A549 (cell line): ENCODE measurements around the gene COL8A1. TPM values are rescaled to one million over a fixed set of nuclear protein-coding genes. Genes with fewer than 3 reads are reported as not detected.

Source experiments
- ATAC-seq, 2 experiments: fragments of 200-7000 bp in 1 of 2; fragments of >200 bp in 1 of 2; cut with Nextera tagmentation in 1 of 2; cut with Tn5 transposase in 1 of 2; 3 replicates each; pipeline versions ENCODE4 v1.8.0 to v1.9.1; 2018 to 2020; ENCODE audit warnings: mild to moderate bottlenecking in 1 of 2, moderate library complexity in 1 of 2
- CTCF ChIA-PET: fragments of 300-600 bp; sonication (Branson Sonifier 250); formaldehyde crosslinking; extraction: SDS; loops from one replicate; lab custom pipeline; 2021; ENCODE audit warnings: antibody characterized with exemption, inconsistent platforms; lab: Yijun Ruan, JAX
- POLR2A ChIA-PET: fragments of 350-600 bp; formaldehyde crosslinking; extraction: SDS; loops from one replicate; lab custom pipeline; 2021; ENCODE audit warnings: antibody characterized with exemption, inconsistent platforms; lab: Yijun Ruan, JAX
- DNase-seq, 2 experiments: peaks; one replicate each; pipeline versions ENCODE4 v3.0.0 to v3.0.0-alpha.2; 2011 to 2016; ENCODE audit warnings: low read depth in 1 of 2, low spot score in 1 of 2
- FAIRE-seq: peaks from 2 replicates; lab custom pipeline; 2011; peaks lifted over from hg19 to GRCh38; lab: Jason Lieb, UNC
- H3K27ac ChIP-seq, 2 experiments: fragments of >200 bp; sonication (Bioruptor Twin); formaldehyde crosslinking; 3 replicates each; pipeline ENCODE4 v1.5.1; 2016 to 2017
- H3K4me1 ChIP-seq: fragments of >200 bp; sonication (Bioruptor Twin); formaldehyde crosslinking; 3 replicates; pipeline ENCODE4 v1.6.1; 2016
- H3K4me2 ChIP-seq: fragments of >200 bp; sonication (Bioruptor Twin); formaldehyde crosslinking; 3 replicates; pipeline ENCODE4 v1.6.1; 2016
- H3K4me3 ChIP-seq: fragments of >200 bp; sonication (Bioruptor Twin); formaldehyde crosslinking; 3 replicates; pipeline ENCODE4 v1.5.1; 2016
- H3K9me3 ChIP-seq: fragments of >200 bp; sonication (Bioruptor Twin); formaldehyde crosslinking; 3 replicates; pipeline ENCODE4 v1.6.1; 2016
- CEBPB ChIP-seq, 2 experiments: fragments of >200 bp in 1 of 2; sonication (Bioruptor Twin) in 1 of 2; formaldehyde crosslinking in 1 of 2; IDR thresholded peaks; 2 replicates each; pipeline ENCODE4 v1.6.1; 2012 to 2016
- CHD2 ChIP-seq: fragments of 150-350 bp; IDR thresholded peaks from 2 replicates; pipeline ENCODE4 v1.6.1; 2014; ENCODE audit warnings: low read length; ENCODE audit not compliant: partially characterized antibody
- E2F6 ChIP-seq: IDR thresholded peaks from 2 replicates; pipeline ENCODE4 v1.6.1; 2012; ENCODE audit warnings: low read depth, borderline replicate concordance
- EHF ChIP-seq: fragments of 250-450 bp; sonication (Bioruptor Pico); IDR thresholded peaks from 2 replicates; pipeline ENCODE4 v1.5.0; 2020; ENCODE audit warnings: mild to moderate bottlenecking
- EHMT2 ChIP-seq: fragments of 200-600 bp; sonication (generic); IDR thresholded peaks from 2 replicates; pipeline ENCODE4 v1.6.1; 2016; ENCODE audit warnings: antibody characterized with exemption, low read depth, mild to moderate bottlenecking, moderate library complexity
- FOSL2 ChIP-seq, 2 experiments: fragments of 450-650 bp in 1 of 2; fragments of >200 bp in 1 of 2; sonication (Bioruptor Twin) in 1 of 2; formaldehyde crosslinking; IDR thresholded peaks; 2 replicates each; pipeline versions ENCODE4 v1.5.0 to v1.6.1; 2016 to 2020; ENCODE audit warnings: mild to moderate bottlenecking in 1 of 2, moderate library complexity in 1 of 2
- FOXS1 ChIP-seq: fragments of 250-450 bp; sonication (Bioruptor Pico); IDR thresholded peaks from 2 replicates; pipeline ENCODE4 v1.5.0; 2020; ENCODE audit warnings: mild to moderate bottlenecking, moderate library complexity
- GATA3 ChIP-seq: IDR thresholded peaks from 2 replicates; pipeline ENCODE4 v1.6.1; 2012; ENCODE audit warnings: borderline replicate concordance
- HMGXB4 ChIP-seq: fragments of 250-450 bp; sonication (Bioruptor Pico); IDR thresholded peaks from 2 replicates; pipeline ENCODE4 v1.5.0; 2021; ENCODE audit warnings: mild to moderate bottlenecking, moderate library complexity, borderline replicate concordance
- HOXA7 ChIP-seq: fragments of 250-450 bp; sonication (Bioruptor Pico); IDR thresholded peaks from 2 replicates; pipeline ENCODE4 v1.5.0; 2020; ENCODE audit warnings: mild to moderate bottlenecking, moderate library complexity
- HOXB5 ChIP-seq: fragments of 250-450 bp; sonication (Bioruptor Pico); IDR thresholded peaks from 2 replicates; pipeline ENCODE4 v1.5.0; 2020; ENCODE audit warnings: mild to moderate bottlenecking, moderate library complexity
- KDM1A ChIP-seq: fragments of 200-600 bp; sonication (generic); IDR thresholded peaks from 2 replicates; pipeline ENCODE4 v1.6.1; 2016; ENCODE audit warnings: low read depth, mild to moderate bottlenecking
- NFE2L2 ChIP-seq: fragments of 150-350 bp; conservative IDR thresholded peaks from 2 replicates; pipeline ENCODE4 v1.6.1; 2014; ENCODE audit warnings: low read length
- NPAS2 ChIP-seq: fragments of 250-450 bp; sonication (Bioruptor Pico); IDR thresholded peaks from 2 replicates; pipeline ENCODE4 v1.8.0; 2022; ENCODE audit warnings: mild to moderate bottlenecking, moderate library complexity, borderline replicate concordance
- PBX3 ChIP-seq: IDR thresholded peaks from 2 replicates; pipeline ENCODE4 v1.6.1; 2012
- POLR2AphosphoS2 ChIP-seq: conservative IDR thresholded peaks from 2 replicates; pipeline ENCODE4 v1.6.1; 2012; ENCODE audit warnings: low read length, improper control_type of control experiment, inconsistent platforms
- RARB ChIP-seq: fragments of 250-450 bp; sonication (Bioruptor Pico); IDR thresholded peaks from 2 replicates; pipeline ENCODE4 v1.8.0; 2021; ENCODE audit warnings: mild to moderate bottlenecking, moderate library complexity
- REST ChIP-seq: fragments of 200-600 bp; sonication (generic); IDR thresholded peaks from 2 replicates; pipeline ENCODE4 v1.6.1; 2016; ENCODE audit warnings: antibody characterized with exemption, mild to moderate bottlenecking, moderate library complexity
- RNF2 ChIP-seq: fragments of 200-600 bp; sonication (generic); IDR thresholded peaks from 2 replicates; pipeline ENCODE4 v1.6.1; 2016; ENCODE audit warnings: low read depth, mild to moderate bottlenecking, antibody characterized with exemption, moderate library complexity, borderline replicate concordance
- SMC3 ChIP-seq: fragments of >200 bp; sonication (Bioruptor Twin); formaldehyde crosslinking; IDR thresholded peaks from 3 replicates; pipeline ENCODE4 v1.6.1; 2018; ENCODE audit warnings: inconsistent platforms
- ZSCAN20 ChIP-seq: fragments of 250-450 bp; sonication (Bioruptor Pico); IDR thresholded peaks from 2 replicates; pipeline ENCODE4 v1.8.0; 2022; ENCODE audit warnings: mild to moderate bottlenecking, moderate library complexity
- WGBS: methylation state at CpG from one replicate; pipeline ENCODE4 v1.1.6; 2017; ENCODE audit errors: missing lambda C conversion rate; 5-methylcytosine and 5-hydroxymethylcytosine counted together
- polyA plus RNA-seq, 4 experiments: library from polyadenylated mRNA; depleted of rRNA in 3 of 4; stranded (reverse); fragments of >200 nt; fragmentation: RNase III in 1 of 4; extraction: RNeasy Plus Mini Kit Qiagen cat#74134 plus additional on column Dnase treatment in 1 of 4; gene quantifications; 2 replicates in 3 of 4; 3 replicates in 1 of 4; pipeline ENCODE4 v1.2.3, GENCODE V29; 2011 to 2017

The COL8A1 gene
- polyA plus RNA-seq, 2 of the 4 experiments (the other 2 are of a cell fraction), result not detected

- Histone ChIP-seq H3K4me2 (no peak overlapping the region), H3K4me3 (no peak overlapping the region), H3K4me1 (no peaks in the 10 kb centered on the region), H3K9me3 (no peaks in the 10 kb centered on the region), H3K27ac (no peak overlapping the region)
- 10% methylated on average over 3 of the region's 3 CpGs for WGBS
- TF ChIP-seq REST, result no peak
- CTCF ChIA-PET, result no interaction called here
- FAIRE-seq (no peak), DNase-seq (no peak), ATAC-seq (no peak)
- POLR2A ChIA-PET, result no interaction called here
Measured at GRCh38 chr3:99716463-99716995, 78.1 kb downstream of the COL8A1 start.

- Histone ChIP-seq H3K9me3 (no peaks in the 10 kb centered on the region), H3K4me1 (no peaks in the 10 kb centered on the region), H3K4me2 (0 out of 3 replicates have a peak overlapping the region, but pooled peaks have one; percentile 2), H3K27ac (no peak overlapping the region)
- WGBS, result 12% methylated on average over 8 of the region's 8 CpGs
- FAIRE-seq (no peak), DNase-seq (no peak)
- POLR2A ChIA-PET, result no interaction called here
- no peak for TF ChIP-seq RARB (CRISPR knock-in tag)
- no peak for TF ChIP-seq SMC3
- no peak for TF ChIP-seq FOXS1 (CRISPR knock-in tag)
- TF ChIP-seq NFE2L2, result no peak
- no peak for TF ChIP-seq PBX3
- TF ChIP-seq NPAS2 (CRISPR knock-in tag), result no peak
- no peak for TF ChIP-seq RNF2
- no peak for TF ChIP-seq ZSCAN20 (CRISPR knock-in tag)
- TF ChIP-seq CEBPB (IDR thresholded peaks at IDR 0.05), result no peak
- TF ChIP-seq GATA3, result no peak
- TF ChIP-seq HOXB5 (CRISPR knock-in tag), result no peak
- no peak for TF ChIP-seq CHD2
- TF ChIP-seq HOXA7, result no peak
- no peak for TF ChIP-seq E2F6
- no peak for TF ChIP-seq EHF
- no peak for TF ChIP-seq KDM1A
- TF ChIP-seq POLR2AphosphoS2, result no peak
- TF ChIP-seq FOSL2 (IDR thresholded peaks at IDR 0.05), result no peak
- no peak for TF ChIP-seq FOSL2 (CRISPR knock-in tag; IDR thresholded peaks at IDR 0.05)
- TF ChIP-seq EHMT2, result no peak
- no peak for TF ChIP-seq HMGXB4 (CRISPR knock-in tag)
- TF ChIP-seq, all 56 proteins: peak for 0
- ATAC-seq, result no peak
- no peak overlapping the region for H3K4me3 ChIP-seq
- CTCF ChIA-PET, result no interaction called here
Measured at GRCh38 chr3:99720985-99721632, 82.7 kb downstream of the COL8A1 start.
